Fibroblast of lung (primary cell): ENCODE data around the gene JAG2. TPM values are rescaled to one million over a fixed set of nuclear protein-coding genes. Genes with fewer than 3 reads are reported as not detected.

Source experiments
- DNase-seq, 2 donors: peaks; one replicate each; pipeline versions ENCODE4 v3.0.0 to v3.0.0-alpha.2; 2010; ENCODE audit warnings: low read depth in 2 of 2
- H2AFZ ChIP-seq: 2 replicates; pipeline ENCODE4 v1.5.1; 2012; ENCODE audit warnings: low read length, control low read depth, inconsistent platforms
- H3K27ac ChIP-seq: 2 replicates; pipeline ENCODE4 v1.5.1; 2011; ENCODE audit warnings: low read length, control low read depth; ENCODE audit not compliant: insufficient read depth
- H3K27me3 ChIP-seq: 2 replicates; pipeline ENCODE4 v1.5.1; 2011; ENCODE audit warnings: mild to moderate bottlenecking, low read length; ENCODE audit not compliant: control insufficient read depth, insufficient read depth
- H3K36me3 ChIP-seq: 2 replicates; pipeline ENCODE4 v1.5.1; 2011; ENCODE audit warnings: low read length; ENCODE audit not compliant: control insufficient read depth, insufficient read depth
- H3K4me1 ChIP-seq: 2 replicates; pipeline ENCODE4 v1.5.1; 2011; ENCODE audit warnings: low read length; ENCODE audit not compliant: control insufficient read depth, insufficient read depth; ENCODE audit errors: extremely low read depth
- H3K4me2 ChIP-seq: 2 replicates; pipeline ENCODE4 v1.5.1; 2011; ENCODE audit warnings: low read length, control low read depth; ENCODE audit not compliant: insufficient read depth; ENCODE audit errors: extremely low read depth
- H3K4me3 ChIP-seq, 4 experiments: fragments of 200-600 bp in 1 of 4; sonication (generic) in 1 of 4; replicated peaks in 1 of 4; 2 replicates each; pipeline ENCODE4 v1.5.1; 2011 to 2016; ENCODE audit warnings: low read length in 4 of 4, low read depth in 3 of 4, mild to moderate bottlenecking in 3 of 4, control low read depth in 2 of 4, inconsistent platforms in 1 of 4, mixed read lengths in 1 of 4; ENCODE audit not compliant: insufficient read depth in 1 of 4; ENCODE audit errors: control extremely low read depth in 1 of 4
- H3K79me2 ChIP-seq: 2 replicates; pipeline ENCODE4 v1.5.1; 2012; ENCODE audit warnings: mild to moderate bottlenecking, low read length, inconsistent platforms; ENCODE audit not compliant: control insufficient read depth, insufficient read depth
- H3K9ac ChIP-seq: 2 replicates; pipeline ENCODE4 v1.5.1; 2011; ENCODE audit warnings: mild to moderate bottlenecking, low read length, control low read depth; ENCODE audit not compliant: insufficient read depth
- H3K9me3 ChIP-seq: 2 replicates; pipeline ENCODE4 v1.5.1; 2012; ENCODE audit warnings: low read depth, low read length; ENCODE audit not compliant: control insufficient read depth, insufficient read depth
- H4K20me1 ChIP-seq: 2 replicates; pipeline ENCODE4 v1.5.1; 2011; ENCODE audit warnings: low read length; ENCODE audit not compliant: control insufficient read depth, insufficient read depth; ENCODE audit errors: extremely low read depth
- CTCF ChIP-seq, 2 donors: IDR thresholded peaks in 1 of 2; conservative IDR thresholded peaks in 1 of 2; 1 replicate in 1 of 2; 2 replicates in 1 of 2; pipeline ENCODE4 v1.5.1; 2011 to 2012; ENCODE audit warnings: low read length in 2 of 2, control low read depth in 1 of 2, inconsistent platforms in 1 of 2, low read depth in 1 of 2, mild to moderate bottlenecking in 1 of 2
- EZH2 ChIP-seq: IDR thresholded peaks from 2 replicates; pipeline ENCODE4 v1.5.1; 2012; ENCODE audit warnings: low read length, control low read depth, mild to moderate bottlenecking; ENCODE audit errors: missing control alignments
- polyA plus RNA-seq, 2 donors: library from polyadenylated mRNA; depleted of rRNA in 1 of 2; stranded (reverse) in 1 of 2; unstranded in 1 of 2; fragments of >200 nt; gene quantifications; 2 replicates each; pipeline ENCODE4 v1.2.1, GENCODE V29; 2011 to 2012; ENCODE audit warnings: missing spikeins in 1 of 2
- total RNA-seq: library from RNA; depleted of rRNA; stranded (reverse); fragments of >200 nt; gene quantifications from 2 replicates; pipeline ENCODE4 v1.2.1, GENCODE V29; 2014

The JAG2 gene
- total and polyA plus RNA-seq, 2 donors (not counting 1 experiment from before 2014, with no cell fraction given) = 0.51 to 1.8 TPM

DNA sequence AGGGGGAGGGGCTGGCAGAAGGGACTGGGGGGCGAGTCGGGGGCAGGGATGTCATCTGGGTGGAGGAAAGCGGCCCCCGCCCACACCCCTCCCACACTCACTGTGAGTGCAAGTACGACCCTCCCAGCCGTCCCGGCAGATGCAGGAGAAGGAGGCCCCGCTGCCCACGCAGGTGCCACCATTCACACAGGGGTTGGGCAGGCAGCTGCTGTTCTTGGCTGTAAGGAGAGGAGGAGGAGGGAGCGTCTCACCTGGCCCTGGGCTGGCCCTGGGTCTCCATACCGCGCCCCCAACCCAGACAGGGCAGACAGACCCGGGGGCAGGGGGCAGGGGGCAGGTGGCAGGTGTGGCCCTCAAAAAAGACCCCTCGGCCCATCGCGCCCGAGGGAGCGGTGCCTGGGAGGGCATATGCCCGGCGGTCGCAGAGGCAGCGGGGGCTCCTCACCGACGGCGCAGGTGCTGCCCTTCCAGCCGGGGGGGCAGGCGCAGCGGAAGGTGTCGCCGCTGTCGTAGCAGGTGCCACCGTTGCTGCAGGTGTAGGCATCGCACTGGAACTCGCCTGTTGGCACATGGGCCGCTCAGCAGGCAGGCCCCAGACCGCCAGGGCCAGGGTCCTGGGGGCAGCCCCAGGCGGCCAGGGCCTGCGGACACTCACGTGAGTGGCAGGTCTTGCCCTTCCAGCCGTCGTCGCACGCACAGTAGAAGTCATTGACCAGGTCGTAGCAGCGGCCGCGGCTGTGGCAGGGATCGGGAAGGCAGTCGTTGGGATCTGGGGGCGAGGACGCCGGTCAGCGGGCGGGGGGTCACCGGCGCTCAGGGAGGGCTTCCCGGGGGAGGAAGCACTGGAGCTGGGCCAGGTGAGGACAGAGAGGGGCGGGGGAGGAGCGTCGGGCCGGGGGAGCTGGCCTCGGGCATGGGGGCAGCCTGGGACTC lies 20.6 kb downstream of the JAG2 start:
- Histone ChIP-seq H3K4me3 (no peak overlapping the region), H3K36me3 (no peaks in the 10 kb centered on the region)

GRCh38 chr14:105146976-105147635 lies 21.5 kb downstream of the JAG2 start:
- H3K4me1 ChIP-seq = no peaks in the 10 kb centered on the region
- H3K79me2 ChIP-seq = no peaks in the 10 kb centered on the region
- DNase-seq = no peak
- H3K9me3 ChIP-seq = no peaks in the 10 kb centered on the region
- H3K9ac ChIP-seq = no peak overlapping the region
- no peak overlapping the region for H3K27ac ChIP-seq
- H2AFZ ChIP-seq = no peak overlapping the region
- H3K4me2 ChIP-seq = no peak overlapping the region
- no peak for TF ChIP-seq CTCF (conservative IDR thresholded peaks at IDR 0.05 in 1 of 2, IDR thresholded peaks at IDR 0.05 in 1 of 2; ENCODE audit: low read depth in 1 of 2, low read length in 2 of 2)
- no peak for TF ChIP-seq EZH2
- H3K27me3 ChIP-seq = no peaks in the 10 kb centered on the region
- H4K20me1 ChIP-seq = no peaks in the 10 kb centered on the region
- no peak overlapping the region for H3K4me3 ChIP-seq
- H3K36me3 ChIP-seq = no peaks in the 10 kb centered on the region

More for the DNA sequence above, 20.6 kb downstream of the JAG2 start:
- Histone ChIP-seq H3K27ac (no peak overlapping the region), H2AFZ (no peak overlapping the region), H3K9me3 (no peaks in the 10 kb centered on the region), H3K27me3 (no peaks in the 10 kb centered on the region), H3K4me1 (no peaks in the 10 kb centered on the region), H3K79me2 (no peaks in the 10 kb centered on the region), H4K20me1 (no peaks in the 10 kb centered on the region), H3K9ac (no peak overlapping the region), H3K4me2 (no peak overlapping the region)
- TF ChIP-seq CTCF (conservative IDR thresholded peaks at IDR 0.05 in 1 of 2, IDR thresholded peaks at IDR 0.05 in 1 of 2; ENCODE audit: low read depth in 1 of 2, low read length in 2 of 2) = no peak
- no peak for TF ChIP-seq EZH2
- no peak for DNase-seq

- DNase-seq = no peak
- H3K9ac ChIP-seq = no peak overlapping the region
- no peak overlapping the region for H3K4me2 ChIP-seq
- H2AFZ ChIP-seq = no peak overlapping the region
- H3K27me3 ChIP-seq = no peaks in the 10 kb centered on the region
- H3K79me2 ChIP-seq = no peaks in the 10 kb centered on the region
- H3K4me1 ChIP-seq = no peaks in the 10 kb centered on the region
- TF ChIP-seq EZH2 (no peak), CTCF (conservative IDR thresholded peaks at IDR 0.05 in 1 of 2, IDR thresholded peaks at IDR 0.05 in 1 of 2; ENCODE audit: low read depth in 1 of 2, low read length in 2 of 2) (no peak)
- no peak overlapping the region for H3K4me3 ChIP-seq
- H3K27ac ChIP-seq = no peak overlapping the region
- H3K36me3 ChIP-seq = no peaks in the 10 kb centered on the region
- H4K20me1 ChIP-seq = no peaks in the 10 kb centered on the region
- no peaks in the 10 kb centered on the region for H3K9me3 ChIP-seq
Observed at GRCh38 chr14:105146181-105146975, 22.2 kb downstream of the JAG2 start.
